Colonic mucosa (tissue), 4 donors: ENCODE data around the gene SLC2A14. TPM values are rescaled to one million over a fixed set of nuclear protein-coding genes. Genes with fewer than 3 reads are reported as not detected.
"Not testable (repeated sequence)": the region's sequence is repeated elsewhere in the genome, so short reads cannot be mapped to it uniquely, and the experiment has no call there.

ENCODE experiments used
- DNase-seq: peaks from one replicate; pipeline ENCODE4 v3.0.0-alpha.2; 2020
- H3K27ac ChIP-seq: fragments of 200-600 bp; one replicate; pipeline ENCODE4 v1.8.0; 2021
- H3K27me3 ChIP-seq: fragments of 200-600 bp; one replicate; pipeline ENCODE4 v1.8.0; 2021
- H3K36me3 ChIP-seq: fragments of 200-600 bp; one replicate; pipeline ENCODE4 v1.8.0; 2021
- H3K4me1 ChIP-seq: fragments of 200-600 bp; one replicate; pipeline ENCODE4 v1.8.0; 2021; ENCODE audit warnings: mild to moderate bottlenecking
- H3K4me3 ChIP-seq: fragments of 200-600 bp; one replicate; pipeline ENCODE4 v1.8.0; 2021
- H3K9ac ChIP-seq, 2 donors: one replicate each; pipeline ENCODE4 v1.7.0; 2013; ENCODE audit warnings: control low read depth in 2 of 2, low read depth in 2 of 2, low read length in 2 of 2
- H3K9me3 ChIP-seq: fragments of 200-600 bp; one replicate; pipeline ENCODE4 v1.8.0; 2021
- CTCF ChIP-seq: fragments of 200-600 bp; IDR thresholded peaks from one replicate; pipeline ENCODE4 v1.8.0; 2022; ENCODE audit warnings: antibody characterized with exemption, mild to moderate bottlenecking
- intact Hi-C: fragments of 100-400 bp; cut with DNase I; formaldehyde crosslinking; loops from one replicate; pipeline ENCODE4 v1.14.1; 2022
- total RNA-seq, 2 donors: library from RNA; stranded (reverse); fragmentation: NEBNext Ultra II Directional in 1 of 2; extraction: Animal tissue kit (Norgen Biotek cat#: 25700) in 1 of 2; gene quantifications; one replicate each; pipeline ENCODE4 v1.2.1, GENCODE V29; 2021
- donor health status: healthy.
- donor health status: DM: no; HTN: no; CAD: no.
- donor health status: DM: no; HTN: no; CAD: no.

Gene SLC2A14
- 1 to 10 TPM in 1 of 2 donors, under 1 TPM in 1; 0.35 to 1.0 TPM for total RNA-seq

GRCh38 chr12:7872566-7873319 is at the start of gene SLC2A14:
SLC2A14 (minus strand) TSS chr12:7872915; CDS start chr12:7869880, 3,035 bp downstream.
- intact Hi-C loops: no loop called here
- Histone ChIP-seq H3K4me3 (no peak within 1 kb of the TSS), H3K9ac (no peak within 1 kb of the TSS), H3K27ac (no peak within 1 kb of the TSS), H3K9me3 (no peaks in the 10 kb centered on the region), H3K36me3 (no peaks in the 10 kb centered on the region), H3K4me1 (no peaks in the 10 kb centered on the region), H3K27me3 (peaks cover 7% of the 10 kb centered on the region)
- no peak for DNase-seq
- TF ChIP-seq CTCF: no peak

DNA sequence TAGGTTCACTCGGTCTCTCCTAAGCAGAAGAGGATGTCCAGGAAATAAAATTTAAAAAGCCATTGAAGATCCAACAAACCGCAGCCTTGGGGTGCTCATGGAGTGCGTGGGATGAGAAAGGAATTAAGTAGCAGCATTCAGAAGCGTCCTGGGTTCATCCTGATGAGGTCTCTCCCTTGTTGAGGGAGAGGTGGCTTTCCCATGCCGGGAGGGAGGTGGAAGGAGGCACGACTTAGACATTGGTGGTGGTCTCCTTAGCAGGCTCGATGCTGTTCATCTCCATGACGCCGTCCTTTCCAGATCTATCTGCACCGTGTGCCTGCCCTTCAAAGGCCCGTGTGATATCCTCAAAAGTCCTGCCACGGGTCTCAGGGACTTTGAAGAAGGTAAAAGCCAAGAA is 48.5 kb upstream of the SLC2A14 start:
- H3K9me3 ChIP-seq, H3K27ac ChIP-seq, DNase-seq, H3K4me1 ChIP-seq, H3K36me3 ChIP-seq, H3K27me3 ChIP-seq, H3K9ac ChIP-seq, H3K4me3 ChIP-seq, intact Hi-C loops: not testable (repeated sequence)

GRCh38 chr12:7918268-7918590 is 45.5 kb upstream of the SLC2A14 start:
- DNase-seq, H3K27me3 ChIP-seq, H3K36me3 ChIP-seq, H3K4me1 ChIP-seq, H3K9me3 ChIP-seq, H3K4me3 ChIP-seq, H3K9ac ChIP-seq, H3K27ac ChIP-seq: not testable (repeated sequence)
- intact Hi-C loops: loop anchor here (10.0 kb wide), 1 partner anchor 53 kb away; no protein-coding TSS in a partner anchor

GRCh38 chr12:7917392-7918267 is 44.9 kb upstream of the SLC2A14 start:
- no peak for TF ChIP-seq CTCF
- intact Hi-C loops: loop anchor here (10.0 kb wide), 1 partner anchor 53 kb away; no protein-coding TSS in a partner anchor

GRCh38 chr12:7916936-7917335 is 44.2 kb upstream of the SLC2A14 start:
- Histone ChIP-seq H3K4me1 (no peaks in the 10 kb centered on the region), H3K27ac (no peak overlapping the region), H3K9me3 (no peaks in the 10 kb centered on the region), H3K36me3 (no peaks in the 10 kb centered on the region), H3K9ac (no peak overlapping the region), H3K4me3 (no peak overlapping the region), H3K27me3 (no peaks in the 10 kb centered on the region)
- no peak for DNase-seq
- intact Hi-C loops: loop anchor here (10.0 kb wide), 1 partner anchor 52 kb away; no protein-coding TSS in a partner anchor
- no peak for TF ChIP-seq CTCF

More at GRCh38 chr12:7917392-7918267, 44.9 kb upstream of the SLC2A14 start:
- DNase-seq: no peak
- H3K9me3 ChIP-seq: no peaks in the 10 kb centered on the region
- no peaks in the 10 kb centered on the region for H3K27me3 ChIP-seq
- no peak overlapping the region for H3K4me3 ChIP-seq
- H3K4me1 ChIP-seq: no peaks in the 10 kb centered on the region
- no peaks in the 10 kb centered on the region for H3K36me3 ChIP-seq
- no peak overlapping the region for H3K27ac ChIP-seq
- H3K9ac ChIP-seq: no peak overlapping the region

DNA sequence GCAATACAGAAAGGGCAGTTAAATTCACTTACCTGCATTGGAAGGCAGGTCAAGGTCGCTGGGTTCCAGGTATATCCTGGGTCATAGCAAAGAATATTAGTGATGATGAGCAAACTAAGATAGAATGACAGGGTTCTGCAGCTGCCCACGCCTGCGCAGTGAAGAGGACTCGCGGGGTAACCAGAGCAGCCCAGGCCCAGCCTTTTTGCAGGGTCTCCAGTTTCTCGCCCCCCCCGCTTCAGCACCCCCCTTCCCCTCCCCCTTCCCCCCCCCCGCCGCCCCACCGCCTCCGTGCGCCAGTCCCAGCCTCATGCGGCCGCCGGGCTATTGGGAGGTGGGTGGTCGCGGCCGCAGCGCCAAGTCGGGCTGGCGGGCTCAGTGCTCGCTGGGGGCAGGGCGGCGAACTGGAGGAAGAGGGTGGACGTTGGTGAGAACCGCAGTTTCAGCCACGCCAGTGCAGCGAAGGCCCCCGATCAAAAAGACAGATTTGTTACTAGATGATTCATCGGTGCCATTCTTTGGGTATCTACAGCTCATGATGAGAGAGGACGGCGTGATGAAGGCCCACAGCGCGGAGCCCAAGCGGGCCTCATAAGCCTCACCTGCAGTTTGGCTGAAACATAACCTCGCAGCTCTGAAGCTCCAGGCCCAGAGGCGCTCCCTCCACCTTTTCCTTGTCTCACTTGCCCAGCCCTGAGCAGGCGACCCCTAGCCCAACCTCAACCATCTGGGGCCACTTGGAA is 43.1 kb upstream of the SLC2A14 start:
- no peaks in the 10 kb centered on the region for H3K27me3 ChIP-seq
- H3K27ac ChIP-seq: no peak overlapping the region
- TF ChIP-seq CTCF: no peak
- H3K36me3 ChIP-seq: no peaks in the 10 kb centered on the region
- H3K9me3 ChIP-seq: no peaks in the 10 kb centered on the region
- no peaks in the 10 kb centered on the region for H3K4me1 ChIP-seq
- intact Hi-C loops: loop anchor here (10.0 kb wide), 1 partner anchor 51 kb away; no protein-coding TSS in a partner anchor
- DNase-seq: no peak
- H3K9ac ChIP-seq: no peak overlapping the region
- H3K4me3 ChIP-seq: no peak overlapping the region

- not testable (repeated sequence) for H3K36me3 ChIP-seq, DNase-seq, H3K4me3 ChIP-seq, H3K27me3 ChIP-seq, H3K9me3 ChIP-seq, H3K27ac ChIP-seq, H3K9ac ChIP-seq, H3K4me1 ChIP-seq
- intact Hi-C loops: loop anchor here (10.0 kb wide), 1 partner anchor 45 kb away; no protein-coding TSS in a partner anchor
Measured at GRCh38 chr12:7910106-7910505, 37.4 kb upstream of the SLC2A14 start.
